DOHH2 (cell line): ENCODE data around the gene CDK3.

ENCODE experiments used
- EZH2phosphoT487 ChIP-seq: fragments of 200-600 bp; sonication (generic); IDR thresholded peaks from 2 replicates; pipeline ENCODE4 v1.6.1; 2017; ENCODE audit warnings: borderline replicate concordance, mild to moderate bottlenecking, antibody characterized with exemption, low read length, moderate library complexity, mixed read lengths
- TF ChIP-seq, protein P1 (sequence below): fragments of 200-600 bp; sonication (generic); IDR thresholded peaks from one replicate; pipeline ENCODE4 v1.5.1; 2014; ENCODE audit warnings: antibody characterized with exemption, mild to moderate bottlenecking, low read depth, low read length; ENCODE audit not compliant: poor library complexity, severe bottlenecking

DNA sequence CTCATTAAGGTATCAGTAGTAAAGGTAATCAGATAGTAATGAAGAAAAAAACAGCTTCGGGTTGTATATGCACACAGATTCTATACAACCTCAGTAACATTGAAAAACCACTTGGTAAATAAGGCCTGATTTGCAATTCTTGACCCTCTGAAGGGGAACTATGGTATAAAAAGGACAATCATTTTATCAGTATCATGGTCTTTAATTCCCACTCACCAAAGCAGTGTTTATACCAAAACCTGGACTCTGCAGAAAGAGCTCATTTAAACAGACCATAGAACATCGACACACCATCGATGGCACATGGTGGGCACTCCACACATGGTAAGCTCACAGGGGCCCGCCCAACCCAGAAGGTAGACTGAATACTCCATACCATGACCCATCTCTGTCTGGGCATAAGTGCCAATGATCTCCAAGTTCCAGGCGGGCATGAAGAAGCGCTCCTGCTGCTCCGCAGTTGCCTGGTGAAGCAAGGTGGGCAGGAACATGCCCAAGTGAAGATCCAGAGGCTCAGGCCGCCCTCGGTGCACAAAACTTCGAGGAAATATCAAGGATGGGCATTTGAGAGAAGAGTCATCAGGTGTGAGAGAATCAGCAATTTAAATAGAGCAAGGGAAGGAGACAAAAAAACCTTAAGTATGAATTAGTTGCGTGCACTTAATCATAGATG is 40.7 kb upstream of the CDK3 start:
- TF ChIP-seq, protein P1, sequence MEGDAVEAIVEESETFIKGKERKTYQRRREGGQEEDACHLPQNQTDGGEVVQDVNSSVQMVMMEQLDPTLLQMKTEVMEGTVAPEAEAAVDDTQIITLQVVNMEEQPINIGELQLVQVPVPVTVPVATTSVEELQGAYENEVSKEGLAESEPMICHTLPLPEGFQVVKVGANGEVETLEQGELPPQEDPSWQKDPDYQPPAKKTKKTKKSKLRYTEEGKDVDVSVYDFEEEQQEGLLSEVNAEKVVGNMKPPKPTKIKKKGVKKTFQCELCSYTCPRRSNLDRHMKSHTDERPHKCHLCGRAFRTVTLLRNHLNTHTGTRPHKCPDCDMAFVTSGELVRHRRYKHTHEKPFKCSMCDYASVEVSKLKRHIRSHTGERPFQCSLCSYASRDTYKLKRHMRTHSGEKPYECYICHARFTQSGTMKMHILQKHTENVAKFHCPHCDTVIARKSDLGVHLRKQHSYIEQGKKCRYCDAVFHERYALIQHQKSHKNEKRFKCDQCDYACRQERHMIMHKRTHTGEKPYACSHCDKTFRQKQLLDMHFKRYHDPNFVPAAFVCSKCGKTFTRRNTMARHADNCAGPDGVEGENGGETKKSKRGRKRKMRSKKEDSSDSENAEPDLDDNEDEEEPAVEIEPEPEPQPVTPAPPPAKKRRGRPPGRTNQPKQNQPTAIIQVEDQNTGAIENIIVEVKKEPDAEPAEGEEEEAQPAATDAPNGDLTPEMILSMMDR: no peak
- TF ChIP-seq EZH2phosphoT487: no peak
